Stimulated activated CD4-positive, alpha-beta T cell treated with anti-CD3 and anti-CD28 coated beads, Interleukin-1b, Interleukin-23, amount 100 ng/mL, for 4 hours (primary cell): Measurements from ENCODE around the gene ZIC2.

Experiments used
- DNase-seq, 2 donors: peaks; one replicate each; pipeline ENCODE4 v3.0.0-alpha.2; 2020; ENCODE audit warnings: low read depth in 2 of 2

The ZIC2 gene

GRCh38 chr13:99959540-99960230 is 21.9 kb upstream of the ZIC2 start:
- no peak for DNase-seq

- no peak for DNase-seq
These were observed 20.8 kb upstream of the ZIC2 start for GRCh38 chr13:99960663-99961311.

- DNase-seq = no peak
These were observed 19.9 kb upstream of the ZIC2 start for GRCh38 chr13:99961636-99962035.

GRCh38 chr13:99962242-99962641 is 19.3 kb upstream of the ZIC2 start:
- DNase-seq = no peak

GRCh38 chr13:99963816-99964339 is 17.7 kb upstream of the ZIC2 start:
- no peak for DNase-seq

GRCh38 chr13:99965329-99966000 is 16.1 kb upstream of the ZIC2 start:
- DNase-seq = no peak

GRCh38 chr13:99966064-99966805 is 15.3 kb upstream of the ZIC2 start:
- no peak for DNase-seq

- DNase-seq = no peak
These were observed 14.1 kb upstream of the ZIC2 start for GRCh38 chr13:99967498-99967868.

- DNase-seq = no peak
These were observed 13.6 kb upstream of the ZIC2 start for GRCh38 chr13:99967869-99968520.

GRCh38 chr13:99968521-99969452 is 12.8 kb upstream of the ZIC2 start:
- DNase-seq = no peak

- DNase-seq = no peak
These were observed 12.1 kb upstream of the ZIC2 start for GRCh38 chr13:99969453-99969918.

- DNase-seq = peak in 1 of 2 donors; percentile 43
These were observed 11.5 kb upstream of the ZIC2 start for GRCh38 chr13:99969919-99970650.

- no peak for DNase-seq
These were observed 10.7 kb upstream of the ZIC2 start for GRCh38 chr13:99970651-99971575.

- DNase-seq = no peak
These were observed 9.9 kb upstream of the ZIC2 start, which contains the start of gene ZIC5 for GRCh38 chr13:99971576-99972189. Gene ZIC5, minus strand, starts transcription at chr13:99971767. Its CDS starts 164 bp downstream, at chr13:99971603.

- no peak for DNase-seq
These were observed 9.3 kb upstream of the ZIC2 start for GRCh38 chr13:99972190-99972731.

- DNase-seq = no peak
These were observed 8.3 kb upstream of the ZIC2 start for GRCh38 chr13:99973163-99973807.

GRCh38 chr13:99973808-99974185 is 7.8 kb upstream of the ZIC2 start:
- DNase-seq = no peak
